ENCODE data around the gene SAMD1. TPM values are rescaled to one million over a fixed set of nuclear protein-coding genes. Genes with fewer than 3 reads are reported as not detected.
A peak's percentile ranks its signal among the peaks of the same experiment; 100 is the strongest.

Gene SAMD1
- total and polyA plus RNA-seq, 2 of the 13 experiments (the other 11 are each of a cell fraction or from before 2014, with no cell fraction given) = 17.5 to 45.0 TPM

DNA sequence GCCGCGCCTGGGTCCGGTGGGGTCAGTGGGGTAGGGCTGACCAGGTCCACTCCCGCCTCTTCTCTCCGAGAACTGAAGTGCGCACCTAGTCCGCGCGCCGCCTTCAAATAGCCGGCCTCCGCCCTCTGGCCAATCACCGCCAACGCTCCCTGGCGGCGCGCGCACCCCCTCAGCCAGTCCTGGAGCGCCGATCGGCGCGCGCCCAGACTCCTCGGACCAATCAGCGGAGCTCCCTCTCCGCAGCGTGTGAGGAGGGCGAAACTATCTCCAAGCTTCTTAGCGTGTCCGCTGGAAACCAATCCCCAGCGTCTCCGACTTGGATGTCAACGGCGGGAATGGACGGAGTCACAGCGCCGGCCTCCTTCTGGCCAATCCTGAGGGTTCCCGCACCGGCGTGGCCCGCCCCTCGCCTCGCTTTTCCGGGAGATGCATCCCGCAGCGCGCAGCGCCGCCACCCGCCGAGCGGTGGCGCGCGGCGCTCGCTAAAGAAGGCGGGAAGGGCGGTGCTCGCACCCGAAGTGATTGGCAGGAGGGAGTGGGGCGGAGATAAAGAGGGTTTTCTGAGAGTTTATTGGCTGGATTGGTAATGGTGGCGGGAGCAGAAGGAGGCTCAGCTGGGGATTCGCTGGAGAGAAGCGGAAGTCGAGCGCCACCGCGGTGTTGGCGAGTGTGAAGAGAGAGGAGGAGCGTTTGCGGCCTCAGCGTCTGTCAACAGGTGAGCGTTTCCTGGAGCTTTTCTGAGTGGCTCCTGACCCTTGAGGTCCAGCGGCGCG is 46.1 kb upstream of the SAMD1 start, which contains the start of gene ASF1B (continued):
- TF ChIP-seq ZBTB2 (CRISPR knock-in tag; IDR thresholded peaks at IDR 0.05; ENCODE audit: low read depth) (peak; percentile 78), ZNF619 (CRISPR knock-in tag; IDR thresholded peaks at IDR 0.05) (no peak; the same call in 1 of the 2 replicates), ZBTB44 (CRISPR knock-in tag; IDR thresholded peaks at IDR 0.05) (0 out of 2 replicates have a peak, but pooled peaks have one; percentile 14), ZNF883 (CRISPR knock-in tag; IDR thresholded peaks at IDR 0.05; ENCODE audit: not compliant biosample characterization) (no peak), NFIC (IDR thresholded peaks at IDR 0.05; ENCODE audit: low read length) (no peak), TARDBP (CRISPR knock-in tag; IDR thresholded peaks at IDR 0.05) (peak; percentile 52), GABPB1 (CRISPR knock-in tag; IDR thresholded peaks at IDR 0.05) (peak; percentile 96), ZNF724P (CRISPR knock-in tag; IDR thresholded peaks at IDR 0.05; ENCODE audit: borderline replicate concordance) (peak; percentile 91), ZZZ3 (CRISPR knock-in tag; IDR thresholded peaks at IDR 0.05; ENCODE audit: borderline replicate concordance) (no peak), ZNF230 (CRISPR knock-in tag; IDR thresholded peaks at IDR 0.05) (no peak), KDM3A (CRISPR knock-in tag; IDR thresholded peaks at IDR 0.05; ENCODE audit: low read depth) (peak; percentile 42; the same call in 1 of the 2 replicates), MXI1 (IDR thresholded peaks at IDR 0.05; ENCODE audit: borderline replicate concordance, low read depth, low read length) (peak; percentile 77; the same call in 2 of the 3 replicates), TFDP2 (CRISPR knock-in tag; IDR thresholded peaks at IDR 0.05) (peak; percentile 99), SKIL (CRISPR knock-in tag; IDR thresholded peaks at IDR 0.05; ENCODE audit: borderline replicate concordance) (peak; percentile 71), ZNF484 (CRISPR knock-in tag; IDR thresholded peaks at IDR 0.05; ENCODE audit: borderline replicate concordance, low read depth) (0 out of 2 replicates have a peak, but pooled peaks have one; percentile 10), ZNF691 (CRISPR knock-in tag; IDR thresholded peaks at IDR 0.05; ENCODE audit: borderline replicate concordance, low read depth) (no peak), POGZ (CRISPR knock-in tag; IDR thresholded peaks at IDR 0.05) (peak; percentile 68), THAP11 (CRISPR knock-in tag; IDR thresholded peaks at IDR 0.05) (peak; percentile 87), NFATC3 (CRISPR knock-in tag; IDR thresholded peaks at IDR 0.05) (no peak), FOXC1 (CRISPR knock-in tag; IDR thresholded peaks at IDR 0.05; ENCODE audit: borderline replicate concordance) (0 out of 2 replicates have a peak, but pooled peaks have one; percentile 18)
- TF ChIP-seq, protein P1, sequence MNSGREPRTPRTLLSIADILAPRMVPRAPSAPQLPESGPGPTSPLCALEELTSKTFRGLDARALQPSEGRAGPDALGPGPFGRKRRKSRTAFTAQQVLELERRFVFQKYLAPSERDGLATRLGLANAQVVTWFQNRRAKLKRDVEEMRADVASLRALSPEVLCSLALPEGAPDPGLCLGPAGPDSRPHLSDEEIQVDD (CRISPR knock-in tag; IDR thresholded peaks at IDR 0.05; ENCODE audit: borderline replicate concordance) = no peak
